Type B pancreatic cell (in vitro differentiated cells): ENCODE results near the gene SMIM20. TPM values are rescaled to one million over a fixed set of nuclear protein-coding genes. Genes with fewer than 3 reads are reported as not detected.

Experiments
- DNase-seq: peaks from one replicate; pipeline ENCODE4 v3.0.0; 2021; ENCODE audit warnings: mixed read lengths; ENCODE audit not compliant: unreplicated experiment; ENCODE audit errors: extremely low spot score
- H3K27ac Mint-ChIP-seq: 2 replicates; pipeline ENCODE4 v1.8.0; 2021; ENCODE audit warnings: mild to moderate bottlenecking, mixed read lengths
- H3K27me3 Mint-ChIP-seq: 2 replicates; pipeline ENCODE4 v1.8.0; 2021; ENCODE audit warnings: mixed read lengths
- H3K36me3 Mint-ChIP-seq: 2 replicates; pipeline ENCODE4 v1.8.0; 2021; ENCODE audit warnings: mixed read lengths
- H3K4me1 Mint-ChIP-seq: one replicate; pipeline ENCODE4 v1.8.0; 2021; ENCODE audit warnings: mixed read lengths; ENCODE audit not compliant: unreplicated experiment
- H3K4me3 Mint-ChIP-seq: 2 replicates; pipeline ENCODE4 v1.8.0; 2021; ENCODE audit warnings: mild to moderate bottlenecking, mixed read lengths
- H3K9me3 Mint-ChIP-seq: 2 replicates; pipeline ENCODE4 v1.8.0; 2021; ENCODE audit warnings: mixed read lengths
- CTCF ChIP-seq: fragments of 200-600 bp; sonication (generic); conservative IDR thresholded peaks from 2 replicates; pipeline ENCODE4 v1.5.0; 2021; ENCODE audit warnings: antibody characterized with exemption, mild to moderate bottlenecking
- total RNA-seq: library from RNA; stranded (reverse); gene quantifications from 2 replicates; pipeline ENCODE4 v1.2.1, GENCODE V29; 2021; ENCODE audit warnings: low replicate concordance

Gene SMIM20
- total RNA-seq, 1 donor from 2014 or later = 28.0 TPM

GRCh38 chr4:25915353-25915705 is 1.3 kb downstream of the SMIM20 start:
- Mint-ChIP-seq H3K27me3 (peaks cover 15% of the 10 kb centered on the region), H3K9me3 (no peaks in the 10 kb centered on the region), H3K36me3 (no peaks in the 10 kb centered on the region), H3K4me3 (peak overlapping the region; percentile 84), H3K27ac (peak overlapping the region; percentile 97), H3K4me1 (peaks cover 16% of the 10 kb centered on the region)
- TF ChIP-seq CTCF = no peak
- no peak for DNase-seq

GRCh38 chr4:25916870-25917269 is 2.9 kb downstream of the SMIM20 start:
- no peak for DNase-seq
- H3K4me3 Mint-ChIP-seq = no peak overlapping the region
- H3K27me3 Mint-ChIP-seq = peaks cover 10% of the 10 kb centered on the region

GRCh38 chr4:25919676-25920075 is 5.7 kb downstream of the SMIM20 start:
- H3K27ac Mint-ChIP-seq = peak overlapping the region; percentile 61
- DNase-seq = no peak
- no peak for TF ChIP-seq CTCF
- no peaks in the 10 kb centered on the region for H3K9me3 Mint-ChIP-seq
- peaks cover 19% of the 10 kb centered on the region for H3K4me1 Mint-ChIP-seq
- H3K27me3 Mint-ChIP-seq = no peaks in the 10 kb centered on the region
- no peak overlapping the region for H3K4me3 Mint-ChIP-seq
- peaks cover 14% of the 10 kb centered on the region for H3K36me3 Mint-ChIP-seq

More at GRCh38 chr4:25916870-25917269, 2.9 kb downstream of the SMIM20 start:
- no peak for TF ChIP-seq CTCF
- Mint-ChIP-seq H3K9me3 (no peaks in the 10 kb centered on the region), H3K4me1 (peaks cover 16% of the 10 kb centered on the region), H3K36me3 (peaks cover 12% of the 10 kb centered on the region), H3K27ac (no peak overlapping the region)

GRCh38 chr4:25921922-25922321 is 7.9 kb downstream of the SMIM20 start:
- no peak for TF ChIP-seq CTCF

GRCh38 chr4:25922812-25923369 is 8.9 kb downstream of the SMIM20 start:
- H3K27me3 Mint-ChIP-seq = no peaks in the 10 kb centered on the region
- no peak overlapping the region for H3K4me3 Mint-ChIP-seq
- no peak for DNase-seq
- H3K9me3 Mint-ChIP-seq = no peaks in the 10 kb centered on the region
- H3K36me3 Mint-ChIP-seq = peaks cover 14% of the 10 kb centered on the region
- TF ChIP-seq CTCF = no peak
- H3K4me1 Mint-ChIP-seq = peaks cover 15% of the 10 kb centered on the region
- H3K27ac Mint-ChIP-seq = no peak overlapping the region

More at GRCh38 chr4:25921922-25922321, 7.9 kb downstream of the SMIM20 start:
- H3K4me3 Mint-ChIP-seq = no peak overlapping the region
- no peak for DNase-seq
- peaks cover 14% of the 10 kb centered on the region for H3K36me3 Mint-ChIP-seq
- peaks cover 12% of the 10 kb centered on the region for H3K4me1 Mint-ChIP-seq
- no peaks in the 10 kb centered on the region for H3K27me3 Mint-ChIP-seq
- no peaks in the 10 kb centered on the region for H3K9me3 Mint-ChIP-seq
- no peak overlapping the region for H3K27ac Mint-ChIP-seq

GRCh38 chr4:25923745-25924144 is 9.7 kb downstream of the SMIM20 start:
- Mint-ChIP-seq H3K27me3 (no peaks in the 10 kb centered on the region), H3K36me3 (peaks cover 14% of the 10 kb centered on the region), H3K4me3 (no peak overlapping the region), H3K27ac (no peak overlapping the region), H3K9me3 (no peaks in the 10 kb centered on the region), H3K4me1 (peaks cover 18% of the 10 kb centered on the region)
- no peak for TF ChIP-seq CTCF
- DNase-seq = no peak
